Muscle of leg (tissue), 11 donors: Measurements from ENCODE around the gene FRMD4A. TPM values are rescaled to one million over a fixed set of nuclear protein-coding genes. Genes with fewer than 3 reads are reported as not detected.
A peak's percentile ranks its signal among the peaks of the same experiment; 100 is the strongest.

ENCODE experiments used
- DNase-seq: peaks from one replicate; pipeline ENCODE4 v3.0.0; 2013
- H3K27ac ChIP-seq: one replicate; pipeline ENCODE4 v1.5.1; 2013; ENCODE audit warnings: mild to moderate bottlenecking, low read length, control low read depth
- H3K27me3 ChIP-seq: one replicate; pipeline ENCODE4 v1.6.1; 2013; ENCODE audit warnings: low read length; ENCODE audit not compliant: control insufficient read depth, insufficient read depth
- H3K36me3 ChIP-seq: one replicate; pipeline ENCODE4 v1.6.1; 2013; ENCODE audit warnings: low read length; ENCODE audit not compliant: control insufficient read depth, insufficient read depth
- H3K4me1 ChIP-seq: one replicate; pipeline ENCODE4 v1.6.1; 2013; ENCODE audit warnings: low read length; ENCODE audit not compliant: control insufficient read depth, insufficient read depth
- H3K4me3 ChIP-seq: one replicate; pipeline ENCODE4 v1.5.1; 2013; ENCODE audit warnings: low read length, control low read depth
- H3K9me3 ChIP-seq: replicated peaks from 2 replicates; pipeline ENCODE4 v1.6.1; 2013; ENCODE audit warnings: low read depth, low read length; ENCODE audit not compliant: control insufficient read depth
- WGBS: methylation state at CpG from one replicate; pipeline ENCODE4 v1.1.5; 2013; ENCODE audit warnings: missing lambda C conversion rate; ENCODE audit not compliant: insufficient coverage; 5-methylcytosine and 5-hydroxymethylcytosine counted together
- polyA plus RNA-seq, 8 donors: library from polyadenylated mRNA; unstranded; fragments of 120-200 nt; gene quantifications; one replicate each; pipeline versions ENCODE4 v1.2.1 to v1.2.3, GENCODE V29; 2013; ENCODE audit warnings: inconsistent platforms in 1 of 8, low replicate concordance in 1 of 8; ENCODE audit not compliant: insufficient read length in 8 of 8, insufficient read depth in 1 of 8
- total RNA-seq: library from RNA; stranded (reverse); fragments of 120-200 nt; gene quantifications from one replicate; pipeline ENCODE4 v1.2.4, GENCODE V29; 2013

The FRMD4A gene
- total and polyA plus RNA-seq, 9 donors = 29.1 to 53.1 (median 42.0) TPM

DNA sequence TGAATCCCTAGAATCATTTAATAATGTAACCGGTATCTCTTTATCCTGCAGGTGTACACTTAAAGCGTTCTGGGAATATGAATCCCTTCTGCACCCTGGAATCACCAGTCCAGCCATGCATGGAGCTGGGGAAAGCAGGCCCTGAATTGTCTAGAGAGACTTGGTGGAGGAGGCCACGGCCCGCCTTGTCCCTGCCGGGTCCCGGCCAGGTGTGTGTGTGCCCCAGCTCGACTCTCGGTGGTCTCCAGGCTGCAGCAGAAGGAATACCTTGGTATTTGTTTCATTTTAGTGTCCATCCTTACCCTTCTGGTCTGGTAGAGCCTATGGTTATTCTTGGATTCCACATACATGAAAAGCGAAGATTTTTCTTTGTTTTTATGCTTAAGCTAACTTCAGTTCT lies 685.9 kb downstream of the FRMD4A start:
- Histone ChIP-seq H3K36me3 (peaks cover 58% of the 10 kb centered on the region), H3K4me3 (no peak overlapping the region), H3K27ac (no peak overlapping the region), H3K4me1 (peaks cover 10% of the 10 kb centered on the region), H3K9me3 (peaks cover 14% of the 10 kb centered on the region), H3K27me3 (no peaks in the 10 kb centered on the region)
- no peak for DNase-seq
- 80% methylated on average over 1 of the region's 9 CpGs for WGBS

DNA sequence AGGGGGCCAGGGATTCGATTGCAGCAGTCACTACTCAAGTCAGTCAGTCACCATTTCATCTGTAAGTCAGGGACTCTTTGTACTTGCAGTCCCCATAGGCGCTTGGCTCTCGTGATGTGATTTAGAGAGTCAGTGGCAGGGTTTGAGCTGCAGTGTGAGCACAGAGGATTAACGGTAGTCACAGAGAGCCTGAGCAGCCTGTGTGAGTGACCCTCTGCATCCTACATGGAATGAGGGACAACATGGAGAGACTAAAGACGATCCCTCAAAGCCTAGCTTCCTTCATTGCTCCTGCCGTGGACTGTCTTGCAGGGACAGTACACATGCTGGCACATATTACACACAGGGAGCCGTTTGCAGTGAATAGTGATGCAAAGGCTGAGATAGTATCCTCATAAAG lies 687.7 kb downstream of the FRMD4A start:
- WGBS = 81% methylated on average over 4 of the region's 7 CpGs
- DNase-seq = no peak
- Histone ChIP-seq H3K9me3 (peaks cover 14% of the 10 kb centered on the region), H3K4me1 (peaks cover 5% of the 10 kb centered on the region), H3K27ac (no peak overlapping the region), H3K36me3 (peaks cover 48% of the 10 kb centered on the region), H3K4me3 (no peak overlapping the region), H3K27me3 (no peaks in the 10 kb centered on the region)

DNA sequence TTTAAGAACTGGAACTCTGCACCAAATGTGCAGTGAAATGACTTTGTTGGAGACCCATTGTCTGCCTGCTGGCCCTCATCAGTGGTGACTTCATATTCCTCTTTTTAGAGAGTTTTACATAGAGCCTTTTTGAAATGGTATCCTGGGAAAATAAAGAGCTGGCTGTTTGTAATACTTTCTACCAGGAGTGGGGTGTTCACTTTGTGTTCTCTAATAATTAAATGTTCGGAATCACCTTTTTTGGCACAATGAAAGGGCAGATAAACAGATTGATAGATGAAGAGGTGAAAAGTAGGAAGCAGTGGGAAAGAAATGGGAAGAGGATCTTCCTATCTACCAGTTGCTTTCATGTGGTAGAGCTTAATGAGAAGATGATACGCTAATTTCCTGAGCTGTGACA lies 688.4 kb downstream of the FRMD4A start:
- H3K27ac ChIP-seq = no peak overlapping the region
- WGBS = 93% methylated on average over 2 of the region's 2 CpGs
- H3K4me3 ChIP-seq = no peak overlapping the region
- no peak for DNase-seq
- H3K36me3 ChIP-seq = peaks cover 43% of the 10 kb centered on the region
- H3K9me3 ChIP-seq = peaks cover 14% of the 10 kb centered on the region
- peaks cover 5% of the 10 kb centered on the region for H3K4me1 ChIP-seq
- no peaks in the 10 kb centered on the region for H3K27me3 ChIP-seq

DNA sequence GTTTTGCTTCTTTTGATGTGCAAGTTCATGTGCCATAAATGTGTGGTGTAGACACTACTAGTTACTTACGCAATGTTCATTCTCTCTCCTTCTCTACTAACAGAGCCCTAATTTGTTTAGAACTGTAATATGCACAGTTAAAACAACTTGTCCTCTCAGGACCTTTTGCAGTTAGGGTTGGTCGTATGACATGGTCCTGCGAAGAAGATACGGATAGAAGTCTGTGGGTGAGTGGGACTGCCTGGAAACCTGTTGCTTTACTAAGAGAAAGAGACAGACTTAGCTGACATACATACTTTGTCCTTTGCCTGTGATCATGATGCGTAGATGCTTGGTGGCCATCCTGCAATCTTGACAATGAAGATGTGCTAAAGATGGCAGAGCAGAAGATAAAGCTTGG lies 692.8 kb downstream of the FRMD4A start:
- no peak overlapping the region for H3K27ac ChIP-seq
- DNase-seq = no peak
- H3K27me3 ChIP-seq = no peaks in the 10 kb centered on the region
- H3K9me3 ChIP-seq = peaks cover 13% of the 10 kb centered on the region
- 80% methylated on average over 1 of the region's 5 CpGs for WGBS
- peaks cover 21% of the 10 kb centered on the region for H3K4me1 ChIP-seq
- H3K4me3 ChIP-seq = no peak overlapping the region
- H3K36me3 ChIP-seq = peaks cover 17% of the 10 kb centered on the region

DNA sequence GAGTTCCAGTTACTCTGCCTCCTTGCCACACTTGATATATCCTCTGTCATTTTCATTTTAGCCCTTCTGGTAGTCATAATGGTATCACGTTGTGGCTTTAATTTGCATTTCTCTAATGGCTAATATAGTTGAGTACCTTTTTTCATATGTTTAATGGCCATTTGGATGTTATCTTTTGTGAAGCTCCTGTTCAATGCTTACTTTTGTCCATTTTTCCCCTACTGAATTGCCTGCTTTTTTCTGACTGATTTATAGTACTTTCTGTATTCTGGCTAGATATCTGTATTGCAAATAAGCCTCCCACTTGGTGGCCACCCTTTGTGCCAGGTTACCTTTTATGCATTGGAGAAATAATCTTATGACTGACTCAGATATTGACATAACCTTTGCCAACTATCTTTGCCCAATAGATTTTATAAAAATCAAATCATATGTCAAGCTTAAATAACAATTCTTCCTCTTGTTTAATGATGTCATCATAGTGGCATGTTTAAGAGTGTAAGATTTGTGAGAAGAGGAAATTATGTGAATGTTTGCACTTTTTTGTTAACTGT lies 693.3 kb downstream of the FRMD4A start:
- H3K36me3 ChIP-seq = peaks cover 14% of the 10 kb centered on the region
- peaks cover 8% of the 10 kb centered on the region for H3K9me3 ChIP-seq
- H3K27ac ChIP-seq = no peak overlapping the region
- no peaks in the 10 kb centered on the region for H3K27me3 ChIP-seq
- no CpG with 5 or more reads among the region's 1 CpG for WGBS
- DNase-seq = no peak
- H3K4me3 ChIP-seq = no peak overlapping the region
- peaks cover 25% of the 10 kb centered on the region for H3K4me1 ChIP-seq

DNA sequence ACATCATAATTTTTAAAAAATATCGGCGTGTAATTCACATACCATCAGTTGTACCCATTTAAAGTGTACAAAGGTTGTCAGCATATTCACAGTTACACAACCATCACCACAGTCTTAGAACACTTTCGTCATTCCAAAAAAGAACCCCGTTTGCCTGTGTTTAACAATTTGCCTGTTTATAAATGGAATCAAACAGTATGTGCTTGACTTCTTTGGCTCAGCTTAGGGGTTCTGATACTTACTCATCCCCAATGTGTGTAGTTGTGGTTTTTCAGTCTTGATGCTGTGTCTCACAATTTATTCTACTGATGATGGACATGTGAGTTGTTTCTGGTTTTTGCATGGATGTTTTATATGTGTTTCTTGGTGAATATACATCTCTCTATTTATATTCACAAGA lies 693.9 kb downstream of the FRMD4A start:
- WGBS = 100% methylated on average over 2 of the region's 4 CpGs
- DNase-seq = no peak

DNA sequence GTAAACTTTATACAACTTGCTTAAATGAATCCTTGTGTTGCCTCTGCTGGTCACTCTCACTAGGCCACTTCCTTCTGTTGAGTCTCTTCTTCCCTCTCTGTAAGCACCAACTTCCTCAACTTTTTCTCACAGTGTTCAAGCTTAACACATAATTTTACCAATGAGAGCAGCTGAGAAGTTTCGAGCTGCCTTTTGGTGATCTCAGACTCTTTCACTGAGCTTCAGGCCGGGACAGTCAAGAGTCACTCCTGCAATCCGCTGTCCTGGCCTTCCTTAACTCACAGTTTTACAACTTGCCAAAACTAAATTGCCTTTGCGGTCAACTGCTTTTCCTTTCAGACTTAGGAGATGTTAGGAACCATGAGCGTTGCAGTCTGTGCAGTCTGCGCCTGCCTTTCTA lies 696.5 kb downstream of the FRMD4A start:
- 32% methylated on average over 6 of the region's 6 CpGs for WGBS
- Histone ChIP-seq H3K4me1 (peaks cover 35% of the 10 kb centered on the region), H3K4me3 (no peak overlapping the region), H3K36me3 (peaks cover 8% of the 10 kb centered on the region), H3K27me3 (no peaks in the 10 kb centered on the region), H3K9me3 (no peaks in the 10 kb centered on the region), H3K27ac (peak overlapping the region; percentile 97)
- peak; percentile 90 for DNase-seq

More for the DNA sequence above, 693.9 kb downstream of the FRMD4A start:
- Histone ChIP-seq H3K4me3 (no peak overlapping the region), H3K9me3 (peaks cover 3% of the 10 kb centered on the region), H3K27me3 (no peaks in the 10 kb centered on the region), H3K27ac (no peak overlapping the region), H3K36me3 (peaks cover 9% of the 10 kb centered on the region), H3K4me1 (peaks cover 27% of the 10 kb centered on the region)

DNA sequence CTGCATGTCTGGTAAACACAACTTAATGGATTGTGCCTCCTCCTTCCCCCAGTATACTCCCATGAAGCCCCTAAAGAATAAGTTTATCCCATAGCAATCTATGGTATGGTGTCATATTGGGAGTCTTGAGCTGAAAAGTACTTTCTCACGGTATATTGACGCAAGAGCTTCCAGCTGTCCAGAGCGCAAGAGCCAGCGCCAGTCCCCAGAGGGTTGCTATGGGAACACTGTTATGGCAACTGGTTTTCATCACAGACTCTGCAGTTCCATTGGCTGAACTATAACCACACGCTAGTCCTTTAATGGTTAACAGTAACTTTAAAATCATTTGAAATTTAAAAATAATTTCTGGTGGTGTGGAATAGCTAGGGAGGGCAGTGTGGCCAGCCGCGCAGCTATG lies 697.0 kb downstream of the FRMD4A start:
- DNase-seq = peak; percentile 98
- H3K27me3 ChIP-seq = no peaks in the 10 kb centered on the region
- peaks cover 35% of the 10 kb centered on the region for H3K4me1 ChIP-seq
- H3K36me3 ChIP-seq = peaks cover 8% of the 10 kb centered on the region
- H3K9me3 ChIP-seq = no peaks in the 10 kb centered on the region
- WGBS = 6% methylated on average over 3 of the region's 7 CpGs
- no peak overlapping the region for H3K4me3 ChIP-seq
- peak overlapping the region; percentile 97 for H3K27ac ChIP-seq

DNA sequence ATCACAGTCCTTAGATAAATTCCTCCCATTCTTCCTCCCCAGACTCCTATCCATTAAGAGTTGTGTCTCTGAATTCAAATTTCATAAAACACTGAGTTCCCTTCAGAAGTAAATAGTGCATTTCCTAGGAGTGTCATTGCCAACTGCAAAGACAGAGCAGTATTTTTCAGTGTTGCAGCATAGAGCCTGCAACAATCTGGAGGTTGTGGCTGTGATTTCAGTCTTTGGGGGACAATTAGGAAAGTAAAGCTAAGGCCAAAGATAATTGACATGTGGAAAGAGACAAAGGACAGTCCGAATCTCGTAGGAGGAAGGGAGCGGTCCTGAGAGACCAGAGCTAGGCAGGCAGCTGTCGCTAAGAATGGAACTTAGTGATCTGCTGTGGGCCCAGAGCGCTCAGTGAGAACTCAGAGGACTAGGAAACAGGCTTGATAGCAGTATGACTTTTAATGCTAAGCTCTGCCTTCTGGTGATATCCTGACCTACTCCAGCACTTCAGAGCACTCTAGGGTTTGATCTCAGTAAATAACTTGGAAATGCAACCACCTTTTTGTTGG lies 697.8 kb downstream of the FRMD4A start:
- 16% methylated on average over 4 of the region's 5 CpGs for WGBS
- H3K4me1 ChIP-seq = peaks cover 35% of the 10 kb centered on the region
- H3K27me3 ChIP-seq = no peaks in the 10 kb centered on the region
- peak; percentile 86 for DNase-seq
- H3K27ac ChIP-seq = peak overlapping the region; percentile 97
- no peaks in the 10 kb centered on the region for H3K9me3 ChIP-seq
- no peak overlapping the region for H3K4me3 ChIP-seq
- H3K36me3 ChIP-seq = peaks cover 7% of the 10 kb centered on the region

DNA sequence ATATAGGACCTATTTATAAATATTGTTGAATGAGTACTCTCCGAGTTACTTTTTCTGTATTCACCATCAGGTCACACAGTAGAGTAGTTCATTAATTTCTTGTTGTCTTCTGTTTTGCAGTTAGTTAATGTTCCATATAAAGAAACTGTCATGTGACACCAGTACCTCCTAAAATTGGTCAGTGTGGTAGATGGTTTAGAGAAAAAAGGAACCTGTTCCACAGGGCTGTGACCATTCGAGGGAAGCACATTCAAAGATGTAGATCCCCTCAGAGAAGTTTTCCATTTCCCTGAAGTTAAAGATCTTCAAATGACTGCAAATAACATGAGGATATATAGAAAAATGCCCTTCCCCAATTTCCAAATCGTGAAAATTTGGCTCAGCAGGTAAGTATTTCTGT lies 698.3 kb downstream of the FRMD4A start:
- Histone ChIP-seq H3K27me3 (no peaks in the 10 kb centered on the region), H3K4me1 (peaks cover 35% of the 10 kb centered on the region), H3K36me3 (peaks cover 8% of the 10 kb centered on the region), H3K27ac (peak overlapping the region; percentile 97), H3K4me3 (no peak overlapping the region), H3K9me3 (no peaks in the 10 kb centered on the region)
- no CpG with 5 or more reads among the region's 3 CpGs for WGBS
- peak; percentile 62 for DNase-seq

DNA sequence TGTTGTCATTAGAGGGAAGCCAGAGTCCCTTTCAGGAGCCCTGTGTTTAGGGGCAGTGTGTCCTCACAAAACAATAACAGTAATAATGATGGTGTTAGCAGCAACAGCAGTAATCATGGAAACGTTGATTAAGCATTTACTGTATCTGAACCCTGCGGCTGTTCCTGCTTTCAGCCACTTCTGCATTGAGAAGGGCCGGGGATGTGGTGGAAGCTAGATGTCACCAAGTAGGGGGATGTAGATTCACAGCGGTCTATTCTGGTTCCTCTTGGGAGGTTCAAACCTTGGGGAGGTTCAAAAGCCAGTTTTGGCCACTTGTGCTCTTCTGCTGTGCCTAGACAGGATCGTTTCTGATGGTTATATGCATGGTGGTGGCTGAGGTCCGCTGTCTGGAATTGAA lies 699.1 kb downstream of the FRMD4A start:
- WGBS = 86% methylated on average over 1 of the region's 6 CpGs
- DNase-seq = peak; percentile 72
- H3K4me1 ChIP-seq = peaks cover 38% of the 10 kb centered on the region
- no peaks in the 10 kb centered on the region for H3K9me3 ChIP-seq
- H3K27me3 ChIP-seq = no peaks in the 10 kb centered on the region
- no peak overlapping the region for H3K4me3 ChIP-seq
- H3K27ac ChIP-seq = peak overlapping the region; percentile 97
- peaks cover 12% of the 10 kb centered on the region for H3K36me3 ChIP-seq
